Keratinocyte (primary cell): ENCODE data around the gene TRPM2. TPM values are rescaled to one million over a fixed set of nuclear protein-coding genes. Genes with fewer than 3 reads are reported as not detected.

Experiments
- DNase-seq: peaks from one replicate; pipeline ENCODE4 v3.0.0-alpha.2; 2011; ENCODE audit warnings: low read depth, missing footprints, low spot score
- FAIRE-seq: peaks from 2 replicates; lab custom pipeline; 2011; peaks lifted over from hg19 to GRCh38; lab: Jason Lieb, UNC
- H2AFZ ChIP-seq: 2 replicates; pipeline ENCODE4 v1.6.0; 2012; ENCODE audit warnings: low read length, control low read depth, inconsistent platforms; ENCODE audit not compliant: control insufficient read depth
- H3K27ac ChIP-seq: 2 replicates; pipeline ENCODE4 v1.5.1; 2011; ENCODE audit warnings: low read length; ENCODE audit not compliant: control insufficient read depth, insufficient read depth
- H3K27me3 ChIP-seq: 3 replicates; pipeline ENCODE4 v1.6.0; 2011; ENCODE audit warnings: low read length; ENCODE audit not compliant: control insufficient read depth, insufficient read depth; ENCODE audit errors: extremely low read depth
- H3K36me3 ChIP-seq, 2 experiments: 2 replicates in 1 of 2; 3 replicates in 1 of 2; pipeline ENCODE4 v1.5.1; 2011; ENCODE audit warnings: low read length in 2 of 2, mild to moderate bottlenecking in 1 of 2; ENCODE audit not compliant: control insufficient read depth in 2 of 2, insufficient read depth in 2 of 2; ENCODE audit errors: extremely low read depth in 1 of 2
- H3K4me1 ChIP-seq: 3 replicates; pipeline ENCODE4 v1.5.1; 2011; ENCODE audit warnings: low read length; ENCODE audit not compliant: control insufficient read depth, insufficient read depth; ENCODE audit errors: extremely low read depth
- H3K4me2 ChIP-seq: 3 replicates; pipeline ENCODE4 v1.6.0; 2011; ENCODE audit warnings: low read depth, low read length; ENCODE audit not compliant: control insufficient read depth, insufficient read depth; ENCODE audit errors: extremely low read depth
- H3K4me3 ChIP-seq, 3 experiments: fragments of 200-600 bp in 1 of 3; sonication (generic) in 1 of 3; 2 replicates in 2 of 3; 3 replicates in 1 of 3; pipeline ENCODE4 v1.5.1; 2011 to 2016; ENCODE audit warnings: low read length in 3 of 3, mild to moderate bottlenecking in 3 of 3, control low read depth in 2 of 3, inconsistent platforms in 1 of 3, low read depth in 1 of 3, mixed read lengths in 1 of 3, mixed run types in 1 of 3, moderate library complexity in 1 of 3; ENCODE audit not compliant: control insufficient read depth in 2 of 3, insufficient read depth in 2 of 3; ENCODE audit errors: extremely low read depth in 1 of 3
- H3K79me2 ChIP-seq: 2 replicates; pipeline ENCODE4 v1.6.0; 2012; ENCODE audit warnings: low read length; ENCODE audit not compliant: control insufficient read depth, insufficient read depth
- H3K9ac ChIP-seq: 3 replicates; pipeline ENCODE4 v1.6.0; 2011; ENCODE audit warnings: low read length; ENCODE audit not compliant: control insufficient read depth, insufficient read depth; ENCODE audit errors: extremely low read depth
- H3K9me1 ChIP-seq: 3 replicates; pipeline ENCODE4 v1.6.0; 2011; ENCODE audit warnings: low read length; ENCODE audit not compliant: control insufficient read depth, insufficient read depth; ENCODE audit errors: extremely low read depth
- H3K9me3 ChIP-seq: 2 replicates; pipeline ENCODE4 v1.5.1; 2012; ENCODE audit warnings: low read depth, low read length; ENCODE audit not compliant: control insufficient read depth
- H4K20me1 ChIP-seq: 3 replicates; pipeline ENCODE4 v1.6.0; 2011; ENCODE audit warnings: low read length; ENCODE audit not compliant: control insufficient read depth, insufficient read depth; ENCODE audit errors: extremely low read depth
- CTCF ChIP-seq, 3 experiments: IDR thresholded peaks in 1 of 3; conservative IDR thresholded peaks in 1 of 3; optimal IDR thresholded peaks in 1 of 3; 2 replicates in 2 of 3; 3 replicates in 1 of 3; pipeline versions ENCODE3 to v1.5.1; 2011; ENCODE audit warnings: low read length in 3 of 3, mild to moderate bottlenecking in 3 of 3, moderate library complexity in 2 of 3, control low read depth in 1 of 3, inconsistent platforms in 1 of 3; ENCODE audit not compliant: insufficient read depth in 2 of 3; ENCODE audit errors: extremely low read depth in 1 of 3
- EZH2 ChIP-seq: IDR thresholded peaks from one replicate; pipeline ENCODE4 v1.6.1; 2012; ENCODE audit warnings: inconsistent platforms, mild to moderate bottlenecking, low read length, moderate library complexity
- dilution Hi-C: fragments of 300-500 bp; cut with MboI; formaldehyde crosslinking; loops from one replicate; pipeline ENCODE4 v1.7.0; 2020; ENCODE audit warnings: low sequenced_read_pairs; ENCODE audit not compliant: extremely low pct_ligation_motif_present
- polyA plus RNA-seq, 5 experiments: library from polyadenylated mRNA; depleted of rRNA in 3 of 5; stranded (reverse) in 3 of 5; stranded (forward) in 1 of 5; unstranded in 1 of 5; fragments of >200 nt; gene quantifications; 1 replicate in 1 of 5; 2 replicates in 3 of 5; 3 replicates in 1 of 5; pipeline versions ENCODE4 v1.2.1 to v1.2.3, GENCODE V29; 2011 to 2012; ENCODE audit warnings: missing spikeins in 2 of 5, low read depth in 1 of 5, low replicate concordance in 1 of 5

TRPM2 gene
- polyA plus RNA-seq, 1 donor (not counting 4 experiments of a cell fraction or from before 2014, with no cell fraction given) = 0.31 TPM

GRCh38 chr21:44442266-44443125 is 89.1 kb downstream of the TRPM2 start:
- H3K27me3 ChIP-seq = peaks cover 16% of the 10 kb centered on the region
- DNase-seq (no peak), FAIRE-seq (no peak)
- no peak overlapping the region for H3K4me3 ChIP-seq
- H3K79me2 ChIP-seq = no peaks in the 10 kb centered on the region
- no peak overlapping the region for H3K4me2 ChIP-seq
- H3K27ac ChIP-seq = no peak overlapping the region
- H3K9me3 ChIP-seq = no peaks in the 10 kb centered on the region
- H3K36me3 ChIP-seq = no peaks in the 10 kb centered on the region
- no peak for TF ChIP-seq CTCF (optimal IDR thresholded peaks at IDR 0.05 in 1 of 3, IDR thresholded peaks at IDR 0.05 in 1 of 3, conservative IDR thresholded peaks at IDR 0.05 in 1 of 3; ENCODE audit: extremely low read depth in 1 of 3, insufficient read depth in 2 of 3, low read length in 3 of 3)
- no peak for TF ChIP-seq EZH2
- H3K4me1 ChIP-seq = no peaks in the 10 kb centered on the region
- no peaks in the 10 kb centered on the region for H4K20me1 ChIP-seq
- H3K9ac ChIP-seq = no peak overlapping the region
- dilution Hi-C loops = no loop called here
- no peaks in the 10 kb centered on the region for H3K9me1 ChIP-seq
- no peak overlapping the region for H2AFZ ChIP-seq

GRCh38 chr21:44443291-44443890 is 90.0 kb downstream of the TRPM2 start:
- Histone ChIP-seq H3K79me2 (no peaks in the 10 kb centered on the region), H3K4me3 (no peak overlapping the region), H3K9me3 (no peaks in the 10 kb centered on the region), H3K27ac (no peak overlapping the region), H4K20me1 (no peaks in the 10 kb centered on the region), H3K27me3 (peaks cover 11% of the 10 kb centered on the region), H3K9me1 (no peaks in the 10 kb centered on the region), H2AFZ (no peak overlapping the region), H3K4me2 (no peak overlapping the region), H3K4me1 (no peaks in the 10 kb centered on the region), H3K9ac (no peak overlapping the region), H3K36me3 (no peaks in the 10 kb centered on the region)
- no peak for DNase-seq
- FAIRE-seq = no peak
- TF ChIP-seq EZH2 = no peak
- dilution Hi-C loops = no loop called here
